ENCODE measurements around the gene SLC25A34. TPM values are rescaled to one million over a fixed set of nuclear protein-coding genes. Genes with fewer than 3 reads are reported as not detected.

The SLC25A34 gene
- polyA plus RNA-seq, 4 donors = 1.3 to 5.7 (median 2.9) TPM

DNA sequence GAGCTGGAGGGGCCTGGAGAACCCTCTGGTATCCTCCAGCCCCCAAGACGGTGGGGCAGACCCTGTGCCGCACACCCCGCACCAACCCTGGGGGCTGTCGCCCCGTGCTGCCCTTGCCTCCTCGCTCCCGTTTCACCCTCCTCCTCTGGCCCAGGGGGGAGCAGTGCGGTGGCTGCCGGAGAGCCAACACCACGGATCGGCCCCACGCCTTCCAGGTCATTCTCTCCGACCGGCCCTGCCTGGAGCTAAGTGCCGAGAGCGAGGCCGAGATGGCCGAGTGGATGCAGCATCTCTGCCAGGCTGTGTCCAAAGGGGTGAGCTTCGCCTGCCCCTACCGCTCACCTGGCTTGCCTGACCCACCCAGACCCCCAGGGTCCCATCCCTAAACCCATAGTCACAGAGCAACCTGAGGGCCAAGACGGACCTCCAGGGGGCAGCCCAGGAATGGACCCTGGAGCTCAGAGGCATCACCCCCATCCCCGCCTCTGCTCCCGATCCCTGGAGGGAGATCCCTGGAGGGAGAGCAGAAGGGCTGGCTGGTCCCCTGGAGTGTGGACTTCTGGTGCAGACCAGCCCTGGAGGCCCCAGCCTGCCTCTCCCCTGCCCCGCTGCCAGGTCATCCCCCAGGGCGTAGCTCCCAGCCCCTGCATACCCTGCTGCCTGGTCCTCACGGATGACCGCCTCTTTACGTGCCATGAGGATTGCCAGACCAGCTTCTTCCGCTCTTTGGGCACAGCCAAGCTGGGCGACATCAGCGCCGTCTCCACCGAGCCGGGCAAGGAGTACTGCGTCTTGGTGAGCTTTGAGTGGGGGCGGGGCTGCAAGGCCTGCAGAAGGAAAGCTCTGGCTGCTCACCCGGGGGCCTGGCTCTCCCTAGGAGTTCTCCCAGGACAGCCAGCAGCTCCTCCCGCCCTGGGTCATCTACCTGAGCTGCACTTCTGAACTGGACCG lies 4.0 kb upstream of the SLC25A34 start:
- no peak for DNase-seq (ENCODE audit: low read depth in 4 of 4, low spot score in 2 of 4)

DNA sequence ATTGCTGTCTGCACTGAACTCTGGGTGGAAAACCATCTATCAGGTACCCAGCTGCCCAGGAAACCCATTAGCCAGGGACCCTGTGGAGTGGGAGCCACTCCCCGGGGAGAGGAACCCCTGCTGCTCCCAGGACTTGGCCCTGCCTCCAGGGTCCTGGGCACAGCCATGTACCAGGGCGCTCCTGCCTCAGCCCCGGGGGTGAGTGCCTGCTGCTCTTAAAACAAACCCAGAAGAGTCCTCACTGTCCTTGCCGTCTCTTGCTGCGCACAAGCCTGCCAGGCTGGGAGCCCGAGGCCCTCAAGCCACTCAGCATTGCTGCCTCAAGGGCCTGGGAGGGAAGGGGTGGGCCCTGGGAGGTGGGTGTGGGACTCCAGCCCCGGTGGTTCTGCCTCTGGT lies 3.4 kb upstream of the SLC25A34 start:
- DNase-seq (ENCODE audit: low read depth in 4 of 4, low spot score in 2 of 4) = no peak

DNA sequence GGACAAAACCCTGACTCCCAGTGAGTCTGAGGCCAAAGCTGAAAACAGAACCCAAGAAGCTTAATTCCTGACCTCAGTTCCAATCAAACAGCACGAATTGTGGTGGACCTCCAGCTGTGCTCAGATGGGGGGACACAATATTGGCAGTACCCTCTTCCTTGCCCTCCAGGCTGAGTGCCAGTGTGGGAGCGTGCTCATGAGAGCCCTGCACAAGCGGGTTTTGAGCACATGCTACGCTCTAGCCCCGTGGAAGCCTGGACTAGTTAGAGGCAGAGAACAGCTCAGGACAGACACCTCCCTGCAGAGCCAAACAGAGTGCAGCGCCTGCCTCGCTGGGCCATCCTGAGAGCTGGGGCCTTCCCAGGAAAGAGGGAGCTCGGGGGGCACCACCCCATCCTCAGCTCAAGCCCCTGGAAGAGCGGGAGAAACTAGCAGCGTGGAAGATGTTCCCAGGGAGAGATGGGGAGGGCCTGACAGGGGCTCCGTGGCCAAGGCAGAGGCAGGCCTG lies 2.8 kb upstream of the SLC25A34 start:
- DNase-seq (ENCODE audit: low read depth in 4 of 4, low spot score in 2 of 4) = no peak

DNA sequence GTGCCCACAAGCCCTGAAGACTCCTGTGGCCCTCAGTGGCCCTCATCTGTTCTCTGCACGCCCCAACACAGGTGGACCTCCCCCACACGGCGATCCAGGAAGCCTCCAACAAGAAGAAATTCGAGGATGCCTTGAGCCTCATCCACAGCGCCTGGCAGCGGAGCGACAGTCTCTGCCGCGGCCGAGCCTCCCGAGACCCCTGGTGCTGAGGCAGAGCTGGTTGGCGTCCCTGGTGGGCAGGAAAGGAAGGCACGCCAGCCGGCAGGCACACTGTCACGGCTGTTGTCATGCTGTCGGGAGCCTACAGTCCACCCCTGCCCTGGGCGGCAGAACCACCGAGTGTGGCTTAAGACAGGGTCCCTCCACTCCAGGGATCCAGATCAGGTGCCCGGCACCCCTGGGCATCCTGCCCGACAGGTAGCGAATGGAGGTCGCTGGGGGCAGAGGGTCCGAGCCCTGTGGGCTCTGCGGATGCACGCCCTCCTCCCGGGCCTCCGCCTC lies 2.3 kb upstream of the SLC25A34 start:
- DNase-seq (ENCODE audit: low read depth in 4 of 4, low spot score in 2 of 4) = no peak

DNA sequence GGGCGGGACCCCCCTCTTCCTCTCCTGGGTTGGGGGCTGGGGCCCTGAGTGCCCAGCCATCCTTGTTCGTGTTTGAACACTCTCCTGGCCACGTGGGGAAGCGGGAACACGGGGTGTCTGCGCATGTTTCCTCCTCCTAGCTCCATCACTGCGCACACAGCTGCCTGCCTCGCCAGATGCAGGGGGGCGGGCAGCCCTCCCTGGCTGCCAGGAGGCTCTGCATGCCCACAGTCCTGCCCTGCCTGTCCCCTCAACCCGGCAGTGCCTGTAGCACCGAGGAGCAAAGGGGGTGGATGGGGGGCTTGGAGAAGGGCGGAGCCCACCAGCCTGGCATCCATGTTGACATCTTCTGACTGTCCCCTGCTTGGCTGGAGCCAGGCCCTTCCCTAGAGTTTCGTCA lies 1.8 kb upstream of the SLC25A34 start:
- no peak for DNase-seq (ENCODE audit: low read depth in 4 of 4, low spot score in 2 of 4)

DNA sequence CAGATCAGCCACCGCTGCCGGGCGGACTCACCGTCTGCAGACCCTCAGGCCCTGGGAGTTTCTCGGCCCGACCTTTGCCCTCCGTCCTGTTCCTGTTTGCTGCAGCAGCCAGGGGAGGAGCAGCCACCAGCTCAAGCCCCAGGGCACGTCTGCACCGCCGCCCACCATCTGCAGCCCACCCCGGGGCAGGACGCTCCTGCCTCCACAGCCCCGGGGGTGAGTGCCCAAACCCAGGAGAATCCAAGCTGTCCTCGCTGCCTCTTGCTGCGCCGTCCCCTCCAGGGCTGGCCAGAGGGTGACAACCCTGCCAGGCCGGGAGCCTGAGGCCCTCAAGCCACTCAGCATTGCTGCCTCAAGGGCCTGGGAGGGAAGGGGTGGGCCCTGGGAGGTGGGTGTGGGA lies 1.2 kb upstream of the SLC25A34 start:
- no peak for DNase-seq (ENCODE audit: low read depth in 4 of 4, low spot score in 2 of 4)

DNA sequence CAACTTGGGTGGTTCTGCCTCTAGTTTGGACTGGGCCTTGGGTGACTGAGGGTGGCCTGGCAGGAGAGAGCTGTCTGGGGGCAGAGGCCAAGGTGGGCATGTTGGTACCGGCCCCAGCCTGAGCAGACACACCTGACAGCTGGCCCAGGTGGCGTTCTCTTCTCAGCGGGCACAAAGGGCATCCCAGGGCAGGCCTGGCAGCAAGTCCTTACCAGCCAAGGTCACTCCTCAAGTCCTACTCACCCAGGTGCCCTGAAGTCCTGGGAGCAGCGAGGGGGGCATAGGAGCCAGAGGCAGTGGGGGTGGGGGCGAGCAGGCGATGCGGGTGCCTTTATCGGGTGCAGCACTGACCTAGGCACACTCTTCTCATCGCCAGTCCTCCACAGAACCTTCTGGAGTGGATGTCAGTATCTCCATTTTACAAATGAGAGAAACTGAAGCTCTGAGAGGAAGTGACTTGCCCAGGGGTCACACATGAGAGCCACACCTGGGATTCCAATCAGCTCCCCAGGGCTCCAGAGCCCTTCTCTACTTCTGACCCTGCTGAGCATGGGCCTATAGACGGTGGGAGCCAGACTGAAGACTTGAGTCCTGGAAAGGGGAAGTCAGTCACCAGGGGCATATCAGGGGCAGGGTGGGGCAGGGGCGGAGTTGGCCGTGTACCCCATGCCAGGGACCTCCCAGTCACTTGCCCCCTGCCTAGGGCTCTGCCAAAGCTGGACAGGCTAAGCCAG lies 587 bp upstream of the SLC25A34 start:
- DNase-seq (ENCODE audit: low read depth in 4 of 4, low spot score in 2 of 4) = no peak

DNA sequence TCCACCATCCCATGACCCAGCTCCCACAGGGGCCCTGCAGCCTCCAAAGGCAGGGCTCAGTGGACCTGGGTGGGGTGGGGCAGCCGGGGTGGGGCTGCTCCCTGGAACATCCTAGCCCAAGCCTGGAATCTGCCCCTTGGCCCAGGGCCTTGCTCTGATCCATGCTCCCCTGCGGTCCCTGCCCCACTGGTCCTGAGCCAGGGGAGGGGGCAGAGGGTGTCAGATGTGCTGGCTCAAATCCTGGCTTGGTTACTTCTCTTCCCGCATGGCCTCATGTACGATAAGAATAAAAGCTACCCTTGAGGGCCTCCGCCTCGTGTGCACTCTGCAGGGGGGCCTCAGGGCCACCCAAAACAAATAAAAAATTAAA lies 819 bp downstream of the SLC25A34 start:
- DNase-seq (ENCODE audit: low read depth in 4 of 4, low spot score in 2 of 4) = no peak

DNA sequence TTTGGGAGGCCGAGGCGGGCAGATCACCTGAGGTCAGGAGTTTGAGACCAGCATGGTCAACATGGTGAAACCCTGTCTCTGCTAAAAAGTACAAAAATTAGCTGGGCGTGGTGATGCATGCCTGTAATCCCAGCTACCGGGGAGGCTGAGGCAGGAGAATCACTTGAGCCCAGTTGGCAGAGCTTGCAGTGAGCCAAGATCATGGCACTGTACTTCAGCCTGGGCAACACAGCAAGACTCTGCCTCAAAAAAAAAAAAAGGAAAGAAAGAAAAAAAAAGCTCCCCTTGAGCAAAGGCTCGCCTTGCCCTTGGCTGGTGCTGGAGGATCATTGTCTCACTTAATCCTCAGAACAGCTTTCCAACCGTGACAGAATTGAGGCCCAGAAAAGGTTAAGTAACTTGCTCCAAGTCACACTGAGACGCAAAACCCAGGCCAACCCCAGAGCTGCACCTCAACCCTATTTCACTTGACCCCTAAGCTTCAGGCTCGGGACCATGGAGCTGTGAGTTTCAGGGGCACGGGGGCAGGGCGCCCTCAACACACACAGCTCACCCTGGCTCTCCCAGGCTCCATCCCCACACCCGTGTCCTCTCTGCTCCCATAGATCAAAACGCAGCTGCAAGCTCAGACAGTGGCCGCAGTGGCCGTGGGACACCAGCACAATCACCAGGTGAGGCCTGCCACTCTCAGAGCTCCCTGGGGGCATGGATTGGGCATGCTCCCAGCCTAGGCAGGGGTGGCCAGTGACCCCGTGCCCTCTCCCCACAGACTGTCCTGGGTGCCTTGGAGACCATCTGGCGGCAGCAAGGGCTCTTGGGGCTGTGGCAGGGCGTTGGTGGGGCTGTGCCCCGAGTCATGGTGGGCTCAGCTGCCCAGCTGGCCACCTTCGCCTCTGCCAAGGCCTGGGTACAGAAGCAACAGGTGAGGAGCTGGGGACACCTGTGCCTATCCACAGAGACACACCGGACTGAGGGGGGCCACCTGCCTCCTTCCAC lies 1.6 kb downstream of the SLC25A34 start:
- no peak for DNase-seq (ENCODE audit: low read depth in 4 of 4, low spot score in 2 of 4)

DNA sequence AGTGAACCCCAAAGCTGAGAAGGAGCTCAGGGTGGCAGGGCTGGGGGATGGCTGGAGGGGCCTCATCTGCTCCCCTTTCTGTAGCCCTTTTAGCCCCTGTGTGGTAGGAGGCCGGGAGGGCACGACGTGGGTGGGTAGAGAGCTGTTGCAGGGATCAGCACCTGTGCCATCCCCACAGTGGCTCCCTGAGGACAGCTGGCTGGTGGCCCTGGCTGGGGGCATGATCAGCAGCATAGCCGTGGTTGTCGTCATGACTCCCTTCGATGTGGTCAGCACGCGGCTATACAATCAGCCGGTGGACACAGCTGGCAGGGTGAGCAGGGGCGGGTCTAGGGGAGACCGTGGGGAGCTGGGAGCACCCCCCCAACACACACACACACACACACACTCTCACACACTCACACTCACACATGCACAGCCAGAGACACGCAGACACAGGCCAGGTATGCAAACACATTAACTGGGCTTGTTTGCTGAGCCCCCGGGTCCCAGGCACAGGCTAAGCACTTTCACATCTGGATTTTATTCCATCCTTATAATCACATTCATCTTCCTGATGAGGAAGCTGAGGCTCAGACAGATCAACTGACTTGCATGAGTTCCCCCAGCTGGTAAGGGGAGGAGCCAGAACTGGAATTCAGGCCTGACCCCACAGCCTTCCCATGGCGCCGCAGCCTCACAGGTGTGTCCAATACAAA lies 2.5 kb downstream of the SLC25A34 start:
- no peak for DNase-seq (ENCODE audit: low read depth in 4 of 4, low spot score in 2 of 4)

DNA sequence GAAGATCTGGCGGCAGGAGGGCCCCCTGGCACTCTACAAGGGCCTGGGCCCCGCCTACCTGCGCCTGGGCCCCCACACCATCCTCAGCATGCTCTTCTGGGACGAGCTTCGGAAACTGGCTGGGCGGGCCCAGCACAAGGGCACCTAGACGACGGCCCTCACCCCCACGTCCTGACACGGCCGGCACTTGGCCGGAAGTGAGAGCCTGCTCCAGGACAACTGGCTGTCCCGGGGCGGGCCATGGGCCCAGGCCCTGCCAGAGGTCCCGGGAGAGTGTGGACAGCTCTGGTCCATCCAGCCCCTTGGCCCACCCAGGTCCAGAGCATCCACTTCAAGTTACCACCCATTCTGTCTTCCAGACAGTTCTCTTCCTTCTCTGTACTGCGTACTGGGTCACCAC lies 3.2 kb downstream of the SLC25A34 start:
- no peak for DNase-seq (ENCODE audit: low read depth in 4 of 4, low spot score in 2 of 4)

DNA sequence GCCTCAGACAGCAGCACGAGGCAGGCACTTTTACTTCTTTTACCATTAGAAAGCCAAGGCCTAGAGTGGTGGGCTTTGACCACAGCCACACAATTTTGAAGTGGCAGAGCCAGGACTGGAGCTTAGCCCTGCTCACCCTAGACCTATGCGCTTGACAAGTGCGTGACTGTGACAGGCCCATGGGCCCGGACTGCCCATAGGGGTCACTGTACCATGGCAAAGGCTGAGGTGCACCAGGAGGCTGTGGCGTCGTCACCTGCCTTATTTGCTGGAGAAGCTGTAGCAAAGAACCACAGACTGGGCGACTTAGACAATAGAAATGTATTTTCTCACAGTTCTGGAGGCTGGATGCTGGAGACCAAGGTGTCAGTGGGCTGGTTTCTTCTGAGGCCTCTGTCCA lies 3.7 kb downstream of the SLC25A34 start:
- no peak for DNase-seq (ENCODE audit: low read depth in 4 of 4, low spot score in 2 of 4)

DNA sequence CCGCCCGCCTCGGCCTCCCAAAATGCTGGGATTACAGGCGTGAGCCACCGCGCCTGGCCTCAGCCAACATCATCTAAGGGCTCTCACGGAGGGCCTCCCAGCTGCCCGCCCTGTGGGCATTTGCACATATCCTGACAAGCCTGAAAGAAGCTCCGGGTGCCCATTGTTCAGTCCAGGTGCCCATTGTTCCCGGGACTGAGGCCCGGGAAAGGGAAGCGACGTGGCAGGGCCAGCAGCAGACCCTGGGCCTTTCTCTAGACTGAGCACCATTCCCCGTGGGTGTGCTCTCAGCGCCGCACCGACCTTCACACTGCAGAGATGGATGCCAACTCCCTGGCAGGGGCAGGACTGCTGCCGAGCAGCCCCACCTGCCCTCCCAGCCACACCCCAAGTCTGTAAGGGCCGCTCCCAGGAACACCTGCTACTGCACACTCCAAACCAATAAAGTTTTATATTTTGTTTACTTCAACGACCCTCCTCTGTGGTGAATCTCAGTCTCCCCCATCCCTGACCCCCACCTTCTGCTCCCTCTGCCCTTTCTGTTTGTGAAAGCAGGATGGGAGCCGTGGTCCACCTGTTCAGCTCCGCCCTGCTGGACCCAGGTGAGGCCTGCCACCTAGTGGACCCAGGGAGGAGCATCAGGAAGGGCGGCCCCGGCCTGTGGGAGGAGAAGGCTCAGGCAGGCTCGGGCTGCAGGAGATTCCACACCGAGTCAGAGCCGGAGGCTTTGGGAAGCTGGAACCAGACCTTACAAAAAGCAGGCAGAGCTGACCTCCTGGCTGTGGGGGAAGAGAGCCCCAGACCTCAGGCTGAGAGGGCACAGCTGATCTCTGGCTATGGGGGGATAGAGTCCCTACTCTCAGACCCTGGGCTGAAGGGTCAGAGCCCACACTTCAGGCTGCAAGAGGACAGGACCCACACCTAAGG lies 5.1 kb downstream of the SLC25A34 start:
- DNase-seq (ENCODE audit: low read depth in 4 of 4, low spot score in 2 of 4) = peak in 1 of 4 donors; percentile 67

DNA sequence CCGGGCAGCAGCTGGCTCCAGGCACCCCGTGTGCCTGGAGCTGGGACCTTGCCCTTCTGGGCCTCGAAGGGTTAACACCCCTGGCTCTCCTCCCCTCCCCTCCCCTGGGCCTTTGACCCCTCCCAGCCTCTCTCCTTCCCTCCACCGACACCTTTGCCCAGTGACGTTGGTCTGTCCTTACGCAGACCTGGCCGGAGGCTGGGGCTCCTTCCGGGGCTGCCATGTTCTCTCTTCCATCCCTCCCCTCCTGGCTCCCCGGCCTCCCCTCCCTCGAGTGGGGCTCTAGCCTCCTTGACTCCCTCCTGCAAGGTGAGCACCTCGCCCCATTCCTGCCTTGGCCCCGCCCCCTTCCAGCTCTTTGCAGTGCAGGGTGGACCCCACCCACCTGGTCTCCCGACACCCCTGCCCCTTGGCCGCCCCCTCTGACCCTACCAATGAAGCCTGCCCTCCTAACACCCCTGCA lies 6.3 kb downstream of the SLC25A34 start, which contains the start of gene TMEM82:
TMEM82 (plus strand) TSS at position 161 of the 463 bp plus-strand sequence; CDS start at position 222, 61 bp downstream.
- no peak for DNase-seq (ENCODE audit: low read depth in 4 of 4, low spot score in 2 of 4)

DNA sequence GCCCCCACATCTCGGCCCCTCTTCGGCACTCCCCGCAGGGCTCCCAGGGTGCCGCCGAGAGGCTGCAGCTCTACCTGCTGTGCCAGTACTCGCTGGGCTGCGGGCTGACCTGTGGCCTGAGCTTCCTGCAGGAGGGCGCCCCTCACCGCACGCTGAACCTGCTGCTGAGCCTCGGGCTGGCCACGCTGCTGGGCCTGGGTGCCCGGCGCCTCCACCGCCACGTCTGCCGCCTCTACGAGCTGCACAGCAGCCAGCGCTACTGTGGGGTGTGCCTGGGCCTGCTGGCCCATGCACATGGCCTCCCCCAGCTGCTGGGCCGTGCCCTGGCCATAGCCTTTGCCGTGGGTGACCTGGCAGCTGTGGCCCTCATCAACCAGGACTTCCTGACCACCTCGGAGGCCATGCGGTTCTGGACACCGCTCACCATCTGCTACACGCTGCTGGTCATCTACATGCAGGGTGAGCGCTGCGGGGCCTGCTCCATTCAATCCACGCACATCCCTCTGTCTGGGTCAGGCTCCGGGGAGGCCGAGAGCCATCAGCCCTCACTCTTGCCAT lies 8.1 kb downstream of the SLC25A34 start:
- DNase-seq (ENCODE audit: low read depth in 4 of 4, low spot score in 2 of 4) = no peak

DNA sequence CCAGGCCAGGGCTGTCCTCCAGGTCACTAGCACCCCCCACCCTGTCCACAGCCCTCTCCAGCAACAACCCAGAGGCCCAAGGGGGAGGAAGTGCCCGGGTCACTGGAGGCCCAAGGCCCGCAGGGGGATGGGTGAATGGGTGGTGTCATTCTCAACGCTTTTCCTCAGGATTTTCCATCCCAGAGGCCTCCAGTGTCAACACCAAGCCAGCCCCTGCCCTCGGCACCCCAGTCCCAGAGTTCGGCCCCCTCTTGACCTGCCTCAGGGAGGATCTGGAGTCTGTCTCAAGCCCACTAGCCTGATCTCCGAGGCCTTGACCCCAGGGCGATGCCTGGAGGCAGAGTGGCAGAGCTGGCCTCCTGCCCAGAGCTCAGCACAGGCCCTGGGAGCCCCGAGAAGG lies 11.3 kb downstream of the SLC25A34 start:
- DNase-seq (ENCODE audit: low read depth in 4 of 4, low spot score in 2 of 4) = no peak

DNA sequence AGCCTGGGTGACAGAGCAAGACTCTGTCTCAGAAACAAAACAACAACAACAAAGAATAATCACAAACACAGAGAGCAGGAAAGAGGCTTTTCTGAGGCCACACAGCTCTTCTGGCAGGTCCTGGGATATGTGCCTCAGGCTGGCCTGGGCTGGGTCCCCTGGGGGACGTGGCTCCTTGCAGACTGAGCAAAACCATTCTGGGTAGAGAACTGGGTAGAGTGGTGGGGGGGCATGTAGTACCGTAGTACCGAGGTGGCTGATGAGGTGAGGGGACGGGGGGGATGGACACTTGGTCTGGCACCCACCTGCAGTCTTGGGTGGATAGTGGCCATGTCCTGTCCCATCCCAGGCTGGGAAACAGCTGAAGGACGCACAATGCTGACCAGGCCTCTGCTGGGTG lies 12.2 kb downstream of the SLC25A34 start:
- no peak for DNase-seq (ENCODE audit: low read depth in 4 of 4, low spot score in 2 of 4)
